GM08714 (cell line): ENCODE results near the gene SNIP1.
A peak's percentile ranks its signal among the peaks of the same experiment; 100 is the strongest.
"Not testable (repeated sequence)": the region's sequence is repeated elsewhere in the genome, so short reads cannot be mapped to it uniquely, and the experiment has no call there.

Experiments
- H3K4me3 ChIP-seq: fragments of 200-500 bp; sonication (Bioruptor generic); 2 replicates; pipeline ENCODE4 v1.5.1; 2014; ENCODE audit warnings: mild to moderate bottlenecking, low read length, inconsistent platforms
- ZNF274 ChIP-seq: IDR thresholded peaks from 2 replicates; pipeline ENCODE4 v1.6.1; 2012; ENCODE audit warnings: mild to moderate bottlenecking, low read depth, low read length

Gene SNIP1, protein sequence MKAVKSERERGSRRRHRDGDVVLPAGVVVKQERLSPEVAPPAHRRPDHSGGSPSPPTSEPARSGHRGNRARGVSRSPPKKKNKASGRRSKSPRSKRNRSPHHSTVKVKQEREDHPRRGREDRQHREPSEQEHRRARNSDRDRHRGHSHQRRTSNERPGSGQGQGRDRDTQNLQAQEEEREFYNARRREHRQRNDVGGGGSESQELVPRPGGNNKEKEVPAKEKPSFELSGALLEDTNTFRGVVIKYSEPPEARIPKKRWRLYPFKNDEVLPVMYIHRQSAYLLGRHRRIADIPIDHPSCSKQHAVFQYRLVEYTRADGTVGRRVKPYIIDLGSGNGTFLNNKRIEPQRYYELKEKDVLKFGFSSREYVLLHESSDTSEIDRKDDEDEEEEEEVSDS

DNA sequence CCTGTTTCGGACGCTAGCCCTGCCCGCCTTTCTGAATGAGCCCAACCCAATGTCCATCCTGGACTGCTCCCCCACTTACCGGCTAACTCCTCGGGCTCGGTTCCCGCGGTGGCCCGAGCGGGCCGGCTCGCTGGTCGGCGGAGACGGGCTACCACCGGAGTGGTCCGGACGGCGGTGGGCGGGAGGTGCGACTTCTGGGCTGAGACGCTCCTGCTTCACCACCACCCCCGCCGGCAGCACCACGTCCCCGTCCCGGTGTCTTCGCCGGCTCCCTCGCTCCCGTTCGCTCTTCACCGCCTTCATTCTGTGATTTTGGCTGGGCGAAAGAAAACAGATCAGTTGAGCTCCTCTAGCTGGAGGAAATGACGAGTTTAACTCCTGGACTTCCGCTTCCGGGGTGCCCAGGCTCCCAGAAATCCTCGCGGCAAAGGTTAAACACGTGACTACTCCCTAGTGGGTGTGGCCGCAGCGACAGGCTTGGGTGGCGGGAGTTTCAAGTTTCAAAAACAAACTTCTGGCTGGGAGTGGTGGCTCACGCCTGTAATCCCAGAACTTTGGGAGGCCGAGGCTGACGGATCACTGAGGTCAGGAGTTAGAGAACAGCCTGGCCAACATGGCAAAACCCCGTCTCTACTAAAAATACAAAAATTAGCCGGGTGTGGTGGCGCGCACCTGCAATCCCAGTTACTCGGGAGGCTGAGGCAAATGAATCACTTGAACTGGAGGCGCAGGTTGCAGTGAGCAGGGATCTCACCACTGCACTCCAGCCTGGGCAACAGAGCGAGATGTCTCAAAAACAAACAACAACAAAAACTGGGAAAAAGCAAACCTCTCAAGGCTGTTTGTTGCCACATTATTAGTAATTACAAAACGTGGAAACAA is at the start of gene SNIP1:
TSS of gene SNIP1 (minus strand) at position 367 of the 882 bp plus-strand sequence. CDS start at position 303, 64 bp downstream.
- H3K4me3 ChIP-seq = peak within 1 kb of the TSS; percentile 97
- no peak for TF ChIP-seq ZNF274

DNA sequence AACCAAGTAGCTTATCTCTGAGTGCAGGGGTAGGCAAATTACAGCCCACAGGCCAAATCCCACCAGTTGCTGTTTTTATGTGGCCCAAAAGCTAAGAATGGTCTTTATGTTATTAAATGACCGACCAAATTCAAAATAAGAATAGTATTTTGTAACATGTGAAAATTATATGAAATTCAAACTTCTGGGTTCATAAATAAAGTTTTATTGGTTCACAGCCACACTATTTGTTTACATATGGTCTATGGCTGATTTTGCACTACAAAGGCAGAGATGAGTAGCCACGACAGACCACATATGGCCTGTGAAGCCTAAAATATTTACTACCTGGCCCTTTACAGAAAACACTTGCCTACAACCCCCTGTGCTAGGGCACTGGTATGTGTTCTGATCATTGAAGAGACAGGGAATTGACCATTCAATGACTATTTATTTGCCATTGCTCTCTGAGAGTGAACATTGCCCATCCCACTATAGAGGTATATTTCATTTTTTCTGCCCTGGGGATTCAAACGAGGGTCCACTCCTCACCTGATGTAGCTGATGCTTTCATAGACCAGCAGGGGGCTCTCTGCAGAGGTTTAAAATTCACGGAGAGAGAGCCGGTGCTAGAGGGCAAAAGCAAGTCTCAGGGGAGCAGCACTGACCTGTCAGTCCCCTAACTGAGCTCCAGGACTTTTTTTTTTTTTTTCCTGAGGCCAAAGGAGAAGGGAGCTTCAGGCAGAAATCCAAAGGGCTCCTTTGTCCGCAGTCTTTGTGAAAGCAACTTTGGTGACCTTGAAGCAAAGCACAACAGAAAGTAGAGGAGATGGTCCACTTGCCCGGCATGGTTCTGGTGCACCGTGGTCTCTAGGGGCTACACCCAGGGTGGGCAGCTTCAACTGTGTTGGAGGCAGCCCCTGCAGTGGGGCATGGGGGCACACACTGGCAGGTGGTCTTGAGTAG is 48.9 kb upstream of the SNIP1 start:
- H3K4me3 ChIP-seq = no peak overlapping the region
- TF ChIP-seq ZNF274 = no peak

DNA sequence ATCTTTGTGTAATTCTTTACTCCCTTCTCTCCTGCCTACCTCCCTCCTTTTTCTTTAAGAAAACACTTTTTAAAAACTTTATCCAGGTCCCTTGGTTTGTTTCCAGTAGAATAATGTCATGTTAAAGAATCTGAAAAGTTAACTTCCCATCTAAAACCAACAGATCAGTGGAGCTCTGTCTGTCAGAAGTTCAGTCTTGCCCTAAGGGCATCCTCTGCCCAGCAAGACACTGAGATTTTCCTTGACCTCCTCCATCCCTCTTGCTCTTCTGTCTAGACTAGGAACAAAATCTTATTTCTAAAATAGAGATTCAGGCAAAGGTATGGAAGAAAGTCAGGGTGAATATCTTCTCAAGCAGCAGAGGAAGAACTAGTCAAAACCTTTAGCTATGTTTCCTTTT is 47.3 kb upstream of the SNIP1 start:
- no peak overlapping the region for H3K4me3 ChIP-seq
- no peak for TF ChIP-seq ZNF274

DNA sequence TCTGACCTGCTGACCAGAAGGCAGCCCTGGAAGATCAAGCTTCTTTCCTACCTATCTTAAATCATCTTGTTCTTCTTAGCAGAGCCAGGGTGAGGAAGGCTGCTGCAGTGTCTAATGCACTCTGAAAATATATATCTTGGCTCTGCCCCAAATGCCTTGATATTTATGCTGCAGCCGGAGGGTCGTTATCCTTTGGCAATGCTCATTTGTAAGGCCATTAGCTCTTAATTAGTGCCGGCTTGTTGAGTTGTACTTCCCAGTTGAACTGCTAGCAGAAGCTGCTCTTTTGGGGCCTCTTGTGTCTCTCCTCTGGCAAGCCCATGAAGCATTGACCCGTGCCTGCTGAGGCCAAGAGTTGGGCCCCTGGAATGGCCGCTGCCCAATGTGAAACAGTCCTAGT is 45.8 kb upstream of the SNIP1 start:
- H3K4me3 ChIP-seq = no peak overlapping the region
- no peak for TF ChIP-seq ZNF274

DNA sequence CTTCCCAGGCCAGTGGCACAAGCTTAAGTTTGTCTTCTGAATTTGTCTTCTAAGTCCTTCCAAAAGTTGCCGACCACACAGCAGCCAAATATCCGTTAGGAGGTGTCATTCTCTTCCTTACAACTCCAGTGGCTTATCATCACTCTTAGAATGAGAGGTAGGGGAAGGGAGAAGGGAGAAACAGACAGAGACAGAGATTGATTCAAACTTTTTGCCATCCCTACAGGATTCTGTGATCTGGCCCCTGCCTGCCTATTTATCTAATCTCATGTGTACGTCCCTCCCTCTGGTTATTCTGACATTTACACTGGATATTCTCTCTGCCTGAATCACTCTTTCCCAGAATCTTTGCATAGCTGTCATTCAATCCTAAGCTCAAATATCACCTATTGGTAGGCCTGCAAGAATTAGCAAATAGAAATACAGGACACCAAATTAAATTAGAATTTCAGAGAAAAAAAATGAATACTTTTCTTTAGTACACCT is 42.1 kb upstream of the SNIP1 start:
- no peak for TF ChIP-seq ZNF274
- H3K4me3 ChIP-seq = peak overlapping the region; percentile 65; the same call in 1 of the 2 replicates

DNA sequence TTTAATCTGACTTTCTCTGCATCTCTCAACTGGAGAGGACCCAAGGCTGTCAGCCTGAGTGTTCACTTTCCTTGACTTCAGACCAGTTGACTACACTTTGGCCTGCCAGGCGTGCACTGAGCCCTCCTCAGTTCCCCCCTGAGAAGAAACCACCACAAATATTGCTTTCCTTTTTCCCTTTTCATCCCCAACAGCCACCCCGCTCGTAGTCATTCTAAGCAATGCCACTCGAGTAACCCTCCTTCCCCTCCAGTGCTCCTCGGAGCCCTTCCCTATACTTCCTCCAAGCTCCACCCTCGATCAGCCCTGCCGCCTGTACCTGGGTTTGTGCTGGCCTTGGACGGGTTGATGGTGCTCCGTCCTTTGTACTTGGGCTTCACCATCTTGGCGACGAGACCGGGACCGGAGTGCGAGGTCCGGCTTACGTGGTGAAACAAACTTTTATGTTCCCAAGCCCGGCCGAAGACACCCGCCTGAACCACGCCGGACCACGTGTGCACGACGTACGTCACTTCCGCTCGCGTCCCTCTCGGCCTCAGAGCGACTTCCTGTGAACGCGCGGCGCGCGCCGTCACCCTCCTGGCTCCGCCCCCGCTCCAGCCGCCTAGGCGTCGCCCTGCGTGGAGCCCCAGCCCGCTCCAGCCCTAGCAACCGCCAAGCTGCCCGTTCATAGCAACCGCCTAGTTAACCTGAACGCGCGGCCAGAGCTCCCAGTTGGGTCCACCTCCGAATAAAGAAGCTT is 41.5 kb upstream of the SNIP1 start, which contains the start of gene GNL2:
TSS of gene GNL2 (minus strand) at position 498 of the 742 bp plus-strand sequence. CDS start at position 383, 115 bp downstream.
- peak within 1 kb of the TSS; percentile 92 for H3K4me3 ChIP-seq
- no peak for TF ChIP-seq ZNF274

DNA sequence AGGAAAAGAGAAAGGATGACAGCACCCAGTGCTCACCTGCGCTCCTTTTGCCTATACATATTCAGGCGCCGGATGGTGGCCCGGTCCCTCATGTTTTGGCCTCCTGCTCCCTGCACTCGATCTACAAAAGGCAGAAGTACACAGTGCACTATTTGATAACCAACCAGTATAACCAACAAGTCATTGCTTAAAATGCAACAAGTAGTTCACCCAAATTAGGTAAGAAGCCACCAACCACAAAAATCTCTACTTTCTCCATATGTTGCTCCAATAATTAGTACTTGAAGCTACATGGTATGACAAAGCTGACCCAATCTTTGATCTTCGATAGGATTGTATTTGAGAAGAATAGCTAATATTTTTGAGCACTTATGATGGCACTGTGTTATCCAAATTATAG is 39.6 kb upstream of the SNIP1 start:
- H3K4me3 ChIP-seq = no peak overlapping the region

DNA sequence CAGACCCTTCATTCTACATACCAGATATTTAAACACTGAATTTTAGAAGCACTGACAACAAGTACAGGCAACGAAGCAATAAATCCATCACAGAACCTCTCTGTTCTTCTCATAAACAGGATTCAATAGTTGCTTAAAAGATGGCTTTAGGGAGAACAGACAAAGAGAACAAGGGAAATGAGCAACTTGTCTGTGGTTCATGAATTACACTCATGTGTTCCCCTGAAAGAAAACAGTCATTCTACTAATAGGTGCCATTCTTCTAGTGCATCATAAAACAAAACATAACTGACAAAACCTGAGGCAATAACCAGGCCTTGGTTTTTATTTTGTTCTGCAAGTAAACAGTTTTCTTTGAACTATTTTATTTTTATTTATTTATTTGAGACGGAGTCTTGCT is 34.8 kb upstream of the SNIP1 start:
- no peak overlapping the region for H3K4me3 ChIP-seq
- TF ChIP-seq ZNF274 = no peak

More for the DNA sequence above, 39.6 kb upstream of the SNIP1 start:
- no peak for TF ChIP-seq ZNF274

DNA sequence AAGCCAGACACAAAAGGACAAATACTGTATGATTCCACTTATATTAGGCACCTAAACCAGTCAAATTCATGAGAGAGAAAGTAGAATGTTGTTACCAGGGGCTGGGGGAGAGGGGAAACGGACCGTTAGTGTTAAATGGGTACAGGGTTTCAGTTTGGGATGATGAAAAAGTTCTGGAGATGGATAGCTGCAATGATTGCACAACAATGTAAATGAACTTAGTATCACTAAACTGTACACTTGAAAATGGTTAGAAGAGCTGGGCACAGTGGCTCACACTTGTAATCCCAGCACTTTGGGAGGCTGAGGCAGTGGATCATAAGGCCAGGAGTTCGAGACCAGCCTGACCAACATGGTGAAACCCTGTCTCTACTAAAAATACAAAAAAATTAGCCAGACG is 30.5 kb upstream of the SNIP1 start:
- H3K4me3 ChIP-seq = not testable (repeated sequence)

DNA sequence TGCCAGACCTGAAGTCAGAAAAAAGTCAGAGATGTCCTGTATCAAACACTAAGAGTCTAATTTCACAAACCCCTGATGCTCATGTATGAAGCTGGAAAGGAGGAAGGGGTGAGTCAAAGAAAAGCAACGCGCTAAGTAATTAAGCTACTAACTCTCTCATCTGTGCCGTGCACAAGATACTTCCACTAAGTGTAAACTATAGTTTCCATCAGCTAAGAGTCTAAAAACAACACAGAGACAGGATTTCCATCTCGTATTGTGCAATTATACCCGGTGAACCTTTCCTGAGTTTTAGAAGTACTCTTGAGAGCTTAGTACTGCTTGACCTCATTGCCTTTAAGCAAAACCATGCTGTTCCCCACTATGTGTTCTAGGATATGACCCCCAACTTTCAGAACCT is 21.6 kb upstream of the SNIP1 start:
- TF ChIP-seq ZNF274 = no peak
- no peak overlapping the region for H3K4me3 ChIP-seq

DNA sequence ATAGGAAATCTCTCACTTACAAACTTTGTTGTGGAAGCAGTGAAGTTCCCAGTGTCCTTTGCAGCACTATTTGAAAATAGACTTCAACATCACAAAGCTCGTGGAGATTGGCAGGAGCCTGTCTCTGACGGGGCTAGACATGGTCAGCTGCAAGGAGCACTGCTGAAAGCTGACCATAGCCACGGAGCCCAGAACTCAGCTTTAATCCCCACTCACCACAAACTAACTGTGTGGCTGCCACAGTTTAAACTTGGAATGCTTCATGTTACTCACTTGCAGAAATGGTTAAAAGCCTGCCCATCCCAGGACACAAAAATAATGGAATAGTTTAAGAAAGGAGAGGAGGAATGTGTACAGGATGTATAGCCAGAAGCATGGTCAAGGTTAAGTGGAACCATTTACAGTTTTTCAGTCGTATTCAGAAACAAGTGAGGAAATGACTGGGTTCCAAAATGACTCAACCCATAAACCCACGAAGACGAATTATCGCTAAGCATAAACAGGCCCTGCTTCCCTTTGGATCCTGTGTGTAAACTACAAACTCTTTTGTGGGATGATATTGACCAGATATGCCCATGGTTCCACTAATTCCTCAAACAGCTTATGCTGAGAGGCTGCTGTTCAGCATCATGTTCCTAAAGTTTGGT is 20.9 kb upstream of the SNIP1 start:
- no peak overlapping the region for H3K4me3 ChIP-seq
- no peak for TF ChIP-seq ZNF274

DNA sequence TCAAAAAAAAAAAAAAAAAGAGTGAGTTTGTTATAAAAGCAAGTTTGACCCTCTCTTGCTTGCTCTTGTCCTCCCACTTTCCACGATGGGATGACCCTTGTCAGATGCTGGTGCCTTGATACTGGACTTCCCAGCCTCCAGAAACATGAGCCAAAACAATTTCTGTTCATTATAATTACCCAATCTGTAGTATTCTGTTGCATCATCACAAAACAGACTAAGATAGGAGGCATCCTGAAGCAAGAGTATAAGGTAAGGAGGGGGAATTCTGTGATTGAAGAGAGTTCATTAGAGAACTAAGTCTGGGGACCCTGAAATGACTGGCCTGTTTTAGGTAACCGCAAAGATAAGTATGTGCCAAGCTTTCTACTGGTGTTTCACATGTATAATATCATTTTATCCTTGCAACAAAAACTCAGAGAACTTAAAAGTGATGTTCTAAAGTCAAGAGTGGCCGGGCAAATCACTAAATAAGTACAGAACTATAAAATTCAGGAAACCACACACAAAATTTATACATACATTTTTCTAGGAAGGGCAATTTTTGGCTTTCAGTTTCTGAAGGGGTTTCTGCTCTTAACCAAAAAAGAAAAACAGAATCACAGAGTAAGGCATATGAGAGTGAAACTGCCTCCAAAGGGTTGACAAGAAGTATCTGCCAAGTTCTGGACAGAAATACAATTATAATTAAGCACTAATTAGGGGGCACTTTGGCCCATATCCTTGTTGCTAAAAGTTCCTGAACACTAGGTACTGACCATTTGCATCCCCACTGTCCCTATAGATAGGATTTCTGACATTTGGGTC is 16.6 kb upstream of the SNIP1 start:
- no peak for TF ChIP-seq ZNF274
- H3K4me3 ChIP-seq = no peak overlapping the region
